NCI-H446 (cell line): Measurements from ENCODE around the gene PRPF18.
"Not testable (repeated sequence)": the region's sequence is repeated elsewhere in the genome, so short reads cannot be mapped to it uniquely, and the experiment has no call there.

Experiments used
- DNase-seq, 2 experiments: peaks; one replicate each; lab custom pipeline; 2025; lab: John Stamatoyannopoulos, UW

The PRPF18 gene

GRCh38 chr10:13586676-13587355 is at the start of gene PRPF18:
PRPF18 (plus strand) TSS chr10:13586965; CDS start chr10:13587087, 122 bp downstream.
- peak; percentile 81 to 93 for DNase-seq

- not testable (repeated sequence) for DNase-seq
Measured at GRCh38 chr10:13537985-13538384, 48.8 kb upstream of the PRPF18 start.

- DNase-seq = no peak
Measured at GRCh38 chr10:13542533-13542932, 44.2 kb upstream of the PRPF18 start.

GRCh38 chr10:13550802-13551201 is 36.0 kb upstream of the PRPF18 start:
- DNase-seq = no peak

- peak; percentile 1 to 48 for DNase-seq
Measured at GRCh38 chr10:13555884-13556510, 30.8 kb upstream of the PRPF18 start.

GRCh38 chr10:13559124-13559700 is 27.6 kb upstream of the PRPF18 start:
- DNase-seq = no peak

- DNase-seq = peak; percentile 84 to 88
Measured at GRCh38 chr10:13560597-13560996, 26.2 kb upstream of the PRPF18 start.

GRCh38 chr10:13563481-13564445 is 23.0 kb upstream of the PRPF18 start:
- DNase-seq = no peak

- no peak for DNase-seq
Measured at GRCh38 chr10:13564576-13564975, 22.2 kb upstream of the PRPF18 start.

GRCh38 chr10:13567030-13567429 is 19.7 kb upstream of the PRPF18 start:
- DNase-seq = no peak

GRCh38 chr10:13571541-13571940 is 15.2 kb upstream of the PRPF18 start:
- DNase-seq = no peak

GRCh38 chr10:13573960-13574359 is 12.8 kb upstream of the PRPF18 start:
- no peak for DNase-seq

- no peak for DNase-seq
Measured at GRCh38 chr10:13585195-13585751, 1.5 kb upstream of the PRPF18 start.

- no peak for DNase-seq
Measured at GRCh38 chr10:13585943-13586342, 822 bp upstream of the PRPF18 start.

- no peak for DNase-seq
Measured at GRCh38 chr10:13587391-13587790, 626 bp downstream of the PRPF18 start.

- no peak for DNase-seq
Measured at GRCh38 chr10:13589316-13589715, 2.6 kb downstream of the PRPF18 start.

GRCh38 chr10:13590886-13591285 is 4.1 kb downstream of the PRPF18 start:
- DNase-seq = no peak

- DNase-seq = no peak
Measured at GRCh38 chr10:13592306-13592705, 5.5 kb downstream of the PRPF18 start.

- DNase-seq = no peak
Measured at GRCh38 chr10:13593535-13593934, 6.8 kb downstream of the PRPF18 start.

GRCh38 chr10:13594641-13595040 is 7.9 kb downstream of the PRPF18 start:
- no peak for DNase-seq

GRCh38 chr10:13597909-13598308 is 11.1 kb downstream of the PRPF18 start:
- DNase-seq = no peak
